Neural progenitor cell (in vitro differentiated cells): ENCODE results near the gene BEND7. TPM values are rescaled to one million over a fixed set of nuclear protein-coding genes. Genes with fewer than 3 reads are reported as not detected.

Experiments
- DNase-seq: peaks from one replicate; pipeline ENCODE4 v3.0.0-alpha.2; 2016; ENCODE audit warnings: low spot score
- H2AFZ ChIP-seq: fragments of 200-600 bp; sonication (generic); replicated peaks from 2 replicates; pipeline ENCODE4 v1.6.1; 2016; ENCODE audit warnings: antibody characterized with exemption
- H3F3A ChIP-seq: fragments of 200-600 bp; sonication (generic); 2 replicates; pipeline ENCODE4 v1.6.1; 2016; ENCODE audit warnings: antibody characterized with exemption, low read depth
- H3K27ac ChIP-seq: fragments of 200-600 bp; sonication (generic); 2 replicates; pipeline ENCODE4 v1.5.1; 2016; ENCODE audit warnings: mild to moderate bottlenecking
- H3K27me3 ChIP-seq: fragments of 200-600 bp; sonication (generic); 2 replicates; pipeline ENCODE4 v1.6.1; 2016; ENCODE audit warnings: mild to moderate bottlenecking, moderate library complexity
- H3K36me3 ChIP-seq: fragments of 200-600 bp; sonication (generic); 2 replicates; pipeline ENCODE4 v1.5.1; 2016
- H3K4me1 ChIP-seq: fragments of 200-600 bp; sonication (generic); 2 replicates; pipeline ENCODE4 v1.6.1; 2016; ENCODE audit warnings: mixed run types
- H3K4me2 ChIP-seq: fragments of 200-600 bp; sonication (generic); 2 replicates; pipeline ENCODE4 v1.6.1; 2016
- H3K4me3 ChIP-seq: fragments of 200-600 bp; sonication (generic); 2 replicates; pipeline ENCODE4 v1.5.1; 2016
- H3K79me2 ChIP-seq: fragments of 200-600 bp; sonication (generic); 2 replicates; pipeline ENCODE4 v1.6.1; 2016; ENCODE audit warnings: low read depth
- H3K9ac ChIP-seq: fragments of 200-600 bp; sonication (generic); 2 replicates; pipeline ENCODE4 v1.6.1; 2016
- H3K9me3 ChIP-seq: fragments of 200-600 bp; sonication (generic); 2 replicates; pipeline ENCODE4 v1.5.1; 2016; ENCODE audit warnings: low read depth
- H4K20me1 ChIP-seq: fragments of 200-600 bp; sonication (generic); 2 replicates; pipeline ENCODE4 v1.6.1; 2016; ENCODE audit warnings: low read depth
- H3K27ac Mint-ChIP-seq: 3 replicates; pipeline ENCODE4 v1.8.0; 2021; ENCODE audit warnings: mixed read lengths
- H3K27me3 Mint-ChIP-seq: 2 replicates; pipeline ENCODE4 v1.8.0; 2022; ENCODE audit warnings: low read depth, mild to moderate bottlenecking, inconsistent platforms, moderate library complexity, mixed read lengths; ENCODE audit not compliant: insufficient read depth
- H3K36me3 Mint-ChIP-seq: 3 replicates; pipeline ENCODE4 v1.8.0; 2021; ENCODE audit warnings: mixed read lengths
- H3K4me1 Mint-ChIP-seq: 3 replicates; pipeline ENCODE4 v1.8.0; 2021; ENCODE audit warnings: mixed read lengths
- H3K4me3 Mint-ChIP-seq: 3 replicates; pipeline ENCODE4 v1.8.0; 2021; ENCODE audit warnings: mild to moderate bottlenecking, moderate library complexity, mixed read lengths
- H3K9me3 Mint-ChIP-seq: 3 replicates; pipeline ENCODE4 v1.8.0; 2020; ENCODE audit warnings: mixed read lengths
- EZH2 ChIP-seq: fragments of 200-600 bp; sonication (generic); IDR thresholded peaks from 2 replicates; pipeline ENCODE4 v1.6.1; 2017; ENCODE audit warnings: antibody characterized with exemption, mild to moderate bottlenecking, moderate library complexity
- EZH2phosphoT487 ChIP-seq: fragments of 200-600 bp; sonication (generic); IDR thresholded peaks from 2 replicates; pipeline ENCODE4 v1.6.1; 2017; ENCODE audit warnings: antibody characterized with exemption
- total RNA-seq: library from RNA; depleted of rRNA; stranded (reverse); fragments of >200 nt; gene quantifications from 2 replicates; pipeline ENCODE4 v1.2.3, GENCODE V29; 2015; ENCODE audit warnings: low replicate concordance
- TF ChIP-seq, protein P1 (sequence below): fragments of 200-600 bp; sonication (generic); IDR thresholded peaks from 2 replicates; pipeline ENCODE4 v1.5.1; 2017; ENCODE audit warnings: antibody characterized with exemption, mild to moderate bottlenecking

Gene BEND7
- total RNA-seq, 1 donor from 2014 or later, result 7.5 TPM

- Histone ChIP-seq H3K4me2 (no peak overlapping the region), H3K9me3 (no peaks in the 10 kb centered on the region), H3K27me3 (peaks cover 14% of the 10 kb centered on the region), H2AFZ (no peak overlapping the region), H3K27ac (no peak overlapping the region), H4K20me1 (no peaks in the 10 kb centered on the region), H3K4me3 (no peak overlapping the region), H3K79me2 (no peaks in the 10 kb centered on the region), H3K36me3 (no peaks in the 10 kb centered on the region), H3F3A (no peaks in the 10 kb centered on the region), H3K9ac (no peak overlapping the region), H3K4me1 (no peaks in the 10 kb centered on the region)
- DNase-seq, result no peak
- Mint-ChIP-seq H3K4me1 (no peaks in the 10 kb centered on the region), H3K36me3 (no peaks in the 10 kb centered on the region), H3K27ac (no peak overlapping the region), H3K4me3 (no peak overlapping the region), H3K9me3 (no peaks in the 10 kb centered on the region), H3K27me3 (no peaks in the 10 kb centered on the region)
- TF ChIP-seq EZH2 (no peak), EZH2phosphoT487 (no peak)
These were observed 6.5 kb upstream of the BEND7 start for GRCh38 chr10:13535346-13535745.

DNA sequence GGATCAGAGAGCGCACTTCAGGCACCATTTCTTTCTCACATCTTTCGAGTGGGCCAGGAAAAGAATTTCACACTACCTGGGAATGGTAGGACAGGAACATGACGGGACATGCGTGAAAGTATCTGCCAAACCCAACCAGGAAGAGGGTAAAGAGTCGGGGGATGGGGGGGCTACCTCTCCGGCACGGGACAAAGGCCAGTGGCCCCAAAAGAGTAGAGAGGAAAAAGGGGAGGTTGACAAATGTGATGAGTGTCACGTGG is 830 bp upstream of the BEND7 start:
- H3K36me3 ChIP-seq, result no peaks in the 10 kb centered on the region
- H3K4me3 Mint-ChIP-seq, result peak overlapping the region; percentile 87
- peak overlapping the region; percentile 21 for H3K27ac Mint-ChIP-seq
- peaks cover 3% of the 10 kb centered on the region for H4K20me1 ChIP-seq
- H3K79me2 ChIP-seq, result no peaks in the 10 kb centered on the region
- no peaks in the 10 kb centered on the region for H3K9me3 Mint-ChIP-seq
- peaks cover 23% of the 10 kb centered on the region for H3F3A ChIP-seq
- H3K4me1 Mint-ChIP-seq, result peaks cover 15% of the 10 kb centered on the region
- H3K27ac ChIP-seq, result no peak overlapping the region
- peaks cover 11% of the 10 kb centered on the region for H3K4me1 ChIP-seq
- H3K4me2 ChIP-seq, result peak overlapping the region; percentile 82
- H2AFZ ChIP-seq, result no peak overlapping the region
- TF ChIP-seq EZH2phosphoT487 (no peak), EZH2 (no peak)
- TF ChIP-seq, protein P1, sequence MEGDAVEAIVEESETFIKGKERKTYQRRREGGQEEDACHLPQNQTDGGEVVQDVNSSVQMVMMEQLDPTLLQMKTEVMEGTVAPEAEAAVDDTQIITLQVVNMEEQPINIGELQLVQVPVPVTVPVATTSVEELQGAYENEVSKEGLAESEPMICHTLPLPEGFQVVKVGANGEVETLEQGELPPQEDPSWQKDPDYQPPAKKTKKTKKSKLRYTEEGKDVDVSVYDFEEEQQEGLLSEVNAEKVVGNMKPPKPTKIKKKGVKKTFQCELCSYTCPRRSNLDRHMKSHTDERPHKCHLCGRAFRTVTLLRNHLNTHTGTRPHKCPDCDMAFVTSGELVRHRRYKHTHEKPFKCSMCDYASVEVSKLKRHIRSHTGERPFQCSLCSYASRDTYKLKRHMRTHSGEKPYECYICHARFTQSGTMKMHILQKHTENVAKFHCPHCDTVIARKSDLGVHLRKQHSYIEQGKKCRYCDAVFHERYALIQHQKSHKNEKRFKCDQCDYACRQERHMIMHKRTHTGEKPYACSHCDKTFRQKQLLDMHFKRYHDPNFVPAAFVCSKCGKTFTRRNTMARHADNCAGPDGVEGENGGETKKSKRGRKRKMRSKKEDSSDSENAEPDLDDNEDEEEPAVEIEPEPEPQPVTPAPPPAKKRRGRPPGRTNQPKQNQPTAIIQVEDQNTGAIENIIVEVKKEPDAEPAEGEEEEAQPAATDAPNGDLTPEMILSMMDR, result no peak
- H3K4me3 ChIP-seq, result peak overlapping the region; percentile 55
- H3K27me3 ChIP-seq, result peaks cover 52% of the 10 kb centered on the region
- DNase-seq, result no peak
- peaks cover 13% of the 10 kb centered on the region for H3K27me3 Mint-ChIP-seq
- H3K9me3 ChIP-seq, result no peaks in the 10 kb centered on the region
- H3K9ac ChIP-seq, result no peak overlapping the region
- no peaks in the 10 kb centered on the region for H3K36me3 Mint-ChIP-seq

GRCh38 chr10:13528123-13528874 is 515 bp downstream of the BEND7 start:
- peak overlapping the region; percentile 94 for H3K4me3 Mint-ChIP-seq

DNA sequence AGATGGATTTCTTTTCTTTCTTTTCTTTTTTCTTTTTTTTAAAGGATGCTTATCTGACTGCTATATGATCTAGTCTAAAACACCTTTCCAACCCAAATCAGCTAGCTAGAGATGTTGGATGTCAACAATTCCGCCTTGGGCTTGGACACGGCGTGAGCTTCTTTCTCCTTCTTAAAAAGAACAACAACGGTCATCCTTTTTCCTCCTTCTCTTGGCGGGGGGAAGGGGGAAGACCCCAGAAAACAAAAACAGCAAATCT is 1.0 kb downstream of the BEND7 start:
- H3K27ac Mint-ChIP-seq, result peak overlapping the region; percentile 85

More at GRCh38 chr10:13528123-13528874, 515 bp downstream of the BEND7 start:
- peaks cover 23% of the 10 kb centered on the region for H3F3A ChIP-seq
- no peaks in the 10 kb centered on the region for H3K36me3 ChIP-seq
- DNase-seq, result peak; percentile 74
- no peaks in the 10 kb centered on the region for H3K79me2 ChIP-seq
- H3K4me3 ChIP-seq, result peak overlapping the region; percentile 90
- H3K9ac ChIP-seq, result peak overlapping the region; percentile 40
- H3K4me1 Mint-ChIP-seq, result peaks cover 15% of the 10 kb centered on the region
- TF ChIP-seq, protein P1, result no peak
- peak; percentile 14 for TF ChIP-seq EZH2
- no peak for TF ChIP-seq EZH2phosphoT487
- peaks cover 52% of the 10 kb centered on the region for H3K27me3 ChIP-seq
- peaks cover 13% of the 10 kb centered on the region for H3K27me3 Mint-ChIP-seq
- peaks cover 3% of the 10 kb centered on the region for H4K20me1 ChIP-seq
- H3K36me3 Mint-ChIP-seq, result peaks cover 4% of the 10 kb centered on the region
- no peak overlapping the region for H3K27ac ChIP-seq
- H3K9me3 ChIP-seq, result no peaks in the 10 kb centered on the region
- H3K27ac Mint-ChIP-seq, result no peak overlapping the region
- H3K4me2 ChIP-seq, result peak overlapping the region; percentile 96
- peaks cover 11% of the 10 kb centered on the region for H3K4me1 ChIP-seq
- no peaks in the 10 kb centered on the region for H3K9me3 Mint-ChIP-seq
- H2AFZ ChIP-seq, result peak overlapping the region; percentile 90

More for the DNA sequence above, 1.0 kb downstream of the BEND7 start:
- Histone ChIP-seq H2AFZ (peak overlapping the region; percentile 90), H3K79me2 (no peaks in the 10 kb centered on the region), H3K27ac (no peak overlapping the region), H4K20me1 (peaks cover 3% of the 10 kb centered on the region), H3K36me3 (no peaks in the 10 kb centered on the region), H3K27me3 (peaks cover 52% of the 10 kb centered on the region), H3K4me3 (peak overlapping the region; percentile 90), H3K9ac (peak overlapping the region; percentile 40), H3K4me1 (peaks cover 11% of the 10 kb centered on the region), H3F3A (peaks cover 23% of the 10 kb centered on the region), H3K4me2 (peak overlapping the region; percentile 96), H3K9me3 (no peaks in the 10 kb centered on the region)
- Mint-ChIP-seq H3K36me3 (peaks cover 4% of the 10 kb centered on the region), H3K9me3 (no peaks in the 10 kb centered on the region), H3K27me3 (peaks cover 13% of the 10 kb centered on the region), H3K4me3 (peak overlapping the region; percentile 94), H3K4me1 (peaks cover 15% of the 10 kb centered on the region)
- no peak for DNase-seq
- TF ChIP-seq EZH2 (peak; percentile 66), EZH2phosphoT487 (no peak)
- TF ChIP-seq, protein P1, result no peak
